HepG2 (cell line): ENCODE data around the gene SYS1. TPM values are rescaled to one million over a fixed set of nuclear protein-coding genes. Genes with fewer than 3 reads are reported as not detected.

Experiments
- ARNT ChIP-seq: fragments of 450-650 bp; IDR thresholded peaks from 2 replicates; pipeline ENCODE4 v1.6.1; 2017
- DNMT3B ChIP-seq: conservative IDR thresholded peaks from 2 replicates; pipeline ENCODE4 v1.6.1; 2016; ENCODE audit warnings: missing biosample characterization, control low read depth
- MAFG ChIP-seq: sonication (generic); formaldehyde crosslinking; IDR thresholded peaks from 2 replicates; pipeline ENCODE4 v1.5.1; 2020; ENCODE audit warnings: mild to moderate bottlenecking, missing genetic modification reagents
- MAFK ChIP-seq, 2 experiments: IDR thresholded peaks in 1 of 2; conservative IDR thresholded peaks in 1 of 2; 2 replicates each; pipeline ENCODE4 v1.6.1; 2011; ENCODE audit warnings: improper control_type of control experiment in 2 of 2, low read length in 2 of 2
- NR2F1 ChIP-seq, 2 experiments: fragments of 450-650 bp in 1 of 2; formaldehyde crosslinking in 1 of 2; IDR thresholded peaks; 2 replicates each; pipeline versions ENCODE4 v1.5.0 to v1.6.1; 2016 to 2020; ENCODE audit warnings: mild to moderate bottlenecking in 1 of 2, missing compliant biosample characterization in 1 of 2, missing genetic modification reagents in 1 of 2, moderate library complexity in 1 of 2
- SMAD1 ChIP-seq: sonication (generic); formaldehyde crosslinking; IDR thresholded peaks from 2 replicates; pipeline ENCODE4 v1.4.0; 2020; ENCODE audit warnings: missing genetic modification reagents, low read depth, mild to moderate bottlenecking, borderline replicate concordance
- SRSF1 ChIP-seq: fragments of 200-400 bp; formaldehyde crosslinking; optimal IDR thresholded peaks from 2 replicates; pipeline ENCODE3; 2017; ENCODE audit warnings: mild to moderate bottlenecking, low read depth, low read length, moderate library complexity
- TAF1 ChIP-seq: sonication (generic); formaldehyde crosslinking; IDR thresholded peaks from 2 replicates; pipeline ENCODE4 v1.4.0; 2020; ENCODE audit warnings: missing genetic modification reagents
- THRA ChIP-seq: sonication (generic); formaldehyde crosslinking; IDR thresholded peaks from 2 replicates; pipeline ENCODE4 v1.4.0; 2020; ENCODE audit warnings: missing genetic modification reagents, borderline replicate concordance
- TIGD3 ChIP-seq: sonication (generic); formaldehyde crosslinking; IDR thresholded peaks from 2 replicates; pipeline ENCODE4 v1.5.1; 2020; ENCODE audit warnings: mild to moderate bottlenecking, missing genetic modification reagents, borderline replicate concordance
- USF2 ChIP-seq, 2 experiments: sonication (generic) in 1 of 2; formaldehyde crosslinking in 1 of 2; IDR thresholded peaks; 2 replicates each; pipeline versions ENCODE4 v1.5.1 to v1.6.1; 2011 to 2020; ENCODE audit warnings: borderline replicate concordance in 1 of 2, low read depth in 1 of 2, low read length in 1 of 2, mild to moderate bottlenecking in 1 of 2, missing genetic modification reagents in 1 of 2, moderate library complexity in 1 of 2
- ZBTB8A ChIP-seq: sonication (generic); formaldehyde crosslinking; IDR thresholded peaks from 2 replicates; pipeline ENCODE4 v1.4.0; 2020; ENCODE audit warnings: mild to moderate bottlenecking, low read depth, missing genetic modification reagents, borderline replicate concordance
- ZNF124 ChIP-seq: sonication (generic); formaldehyde crosslinking; IDR thresholded peaks from 2 replicates; pipeline ENCODE4 v1.4.0; 2020; ENCODE audit warnings: missing genetic modification reagents
- ZNF484 ChIP-seq: sonication (generic); formaldehyde crosslinking; IDR thresholded peaks from 2 replicates; pipeline ENCODE4 v1.5.1; 2020; ENCODE audit warnings: mild to moderate bottlenecking, low read depth, missing genetic modification reagents, borderline replicate concordance
- ZNF512 ChIP-seq: sonication (generic); formaldehyde crosslinking; IDR thresholded peaks from 2 replicates; pipeline ENCODE4 v1.4.0; 2020; ENCODE audit warnings: mild to moderate bottlenecking, missing genetic modification reagents
- ZNF570 ChIP-seq: sonication (generic); formaldehyde crosslinking; IDR thresholded peaks from 2 replicates; pipeline ENCODE4 v1.4.0; 2020; ENCODE audit warnings: mild to moderate bottlenecking, missing genetic modification reagents, borderline replicate concordance
- ZNF761 ChIP-seq: sonication (generic); formaldehyde crosslinking; conservative IDR thresholded peaks from 2 replicates; pipeline ENCODE4 v1.4.0; 2020; ENCODE audit warnings: mild to moderate bottlenecking, missing genetic modification reagents
- polyA plus RNA-seq, 8 experiments: library from polyadenylated mRNA; depleted of rRNA in 3 of 8; stranded (reverse) in 7 of 8; unstranded in 1 of 8; fragments of >200 nt; fragmentation: Illumina TruSeq in 4 of 8; extraction: Trizol in 4 of 8; gene quantifications; 2 replicates each; pipeline versions ENCODE4 v1.2.1 to v1.2.3, GENCODE V29; 2011 to 2016; ENCODE audit warnings: low read depth in 4 of 8, missing spikeins in 1 of 8, mixed read lengths in 1 of 8; ENCODE audit not compliant: insufficient read depth in 1 of 8
- total RNA-seq, 5 experiments: library from RNA; depleted of rRNA; stranded (reverse); fragments of >200 nt; fragmentation: Illumina TruSeq; extraction: Trizol; gene quantifications; 2 replicates each; pipeline ENCODE4 v1.2.3, GENCODE V29; 2016; ENCODE audit warnings: low read depth in 1 of 5

SYS1 gene
- total and polyA plus RNA-seq, 2 of the 13 experiments (the other 11 are each of a cell fraction or from before 2014, with no cell fraction given): 38.3 to 65.6 TPM

- TF ChIP-seq ZBTB8A: no peak
- no peak for TF ChIP-seq MAFG (CRISPR knock-in tag)
- no peak for TF ChIP-seq SRSF1
- TF ChIP-seq SMAD1 (CRISPR knock-in tag): no peak
- TF ChIP-seq TAF1 (CRISPR knock-in tag): peak; percentile 6; the same call in 1 of the 2 replicates
- TF ChIP-seq THRA: 0 out of 2 replicates have a peak, but pooled peaks have one; percentile 11
- TF ChIP-seq ZNF570 (CRISPR knock-in tag): no peak
- TF ChIP-seq TIGD3 (CRISPR knock-in tag): no peak
- no peak for TF ChIP-seq ZNF124 (CRISPR knock-in tag)
- TF ChIP-seq ZNF761 (CRISPR knock-in tag): no peak; the same call in 1 of the 2 replicates
- TF ChIP-seq USF2 (IDR thresholded peaks at IDR 0.05; ENCODE audit: low read depth, low read length): no peak
- no peak for TF ChIP-seq USF2 (CRISPR knock-in tag; IDR thresholded peaks at IDR 0.05; ENCODE audit: borderline replicate concordance)
- TF ChIP-seq NR2F1 (CRISPR knock-in tag; IDR thresholded peaks at IDR 0.05): no peak
- TF ChIP-seq ZNF484 (CRISPR knock-in tag): no peak
- no peak for TF ChIP-seq DNMT3B (CRISPR knock-in tag)
- no peak for TF ChIP-seq ARNT
- TF ChIP-seq MAFK (conservative IDR thresholded peaks at IDR 0.05 in 1 of 2, IDR thresholded peaks at IDR 0.05 in 1 of 2; ENCODE audit: low read length in 2 of 2): no peak
- TF ChIP-seq ZNF512 (CRISPR knock-in tag): no peak
These were observed 4.5 kb upstream of the SYS1 start (continued) for GRCh38 chr20:45358282-45359068.
